GM18526 (cell line): Measurements from ENCODE around the gene ZNF420.

Experiments used
- POLR2A ChIP-seq: IDR thresholded peaks from 3 replicates; pipeline ENCODE4 v1.6.1; 2011; ENCODE audit not compliant: insufficient read length; ENCODE audit errors: extremely low read depth

The ZNF420 gene

DNA sequence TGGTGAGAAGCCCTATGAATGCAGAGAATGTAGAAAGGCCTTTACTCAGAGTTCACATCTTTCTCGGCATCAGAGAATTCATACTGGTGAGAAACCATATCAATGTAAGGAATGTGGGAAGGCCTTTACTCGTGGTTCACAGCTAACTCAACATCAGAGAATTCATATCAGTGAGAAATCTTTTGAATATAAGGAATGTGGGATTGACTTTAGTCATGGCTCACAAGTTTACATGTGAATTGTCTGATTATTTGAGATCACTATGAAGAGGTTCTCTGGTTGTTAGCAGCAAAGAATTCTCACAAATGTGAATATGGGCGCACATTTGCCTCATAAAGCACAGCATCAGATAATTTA lies 50.6 kb downstream of the ZNF420 start:
- TF ChIP-seq POLR2A: no peak

DNA sequence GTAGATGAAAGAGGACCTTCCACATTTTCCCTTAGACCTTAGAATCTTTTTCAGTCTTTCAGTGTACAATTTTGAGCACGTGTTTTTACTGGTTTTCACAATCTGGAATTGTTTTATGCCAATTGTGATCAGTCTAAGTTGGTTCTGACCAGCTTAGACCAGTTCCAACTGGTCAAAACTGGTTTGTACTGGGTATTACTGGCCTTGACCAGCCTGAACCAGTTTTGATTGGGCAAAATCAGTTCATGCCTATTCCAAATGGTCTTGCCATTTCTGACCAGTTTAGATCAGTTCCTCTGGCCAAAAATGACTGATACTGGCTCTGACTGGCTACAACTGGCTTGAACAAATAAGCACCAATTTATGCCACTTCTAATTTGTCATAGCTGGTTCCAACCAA lies 57.9 kb downstream of the ZNF420 start:
- TF ChIP-seq POLR2A: no peak

DNA sequence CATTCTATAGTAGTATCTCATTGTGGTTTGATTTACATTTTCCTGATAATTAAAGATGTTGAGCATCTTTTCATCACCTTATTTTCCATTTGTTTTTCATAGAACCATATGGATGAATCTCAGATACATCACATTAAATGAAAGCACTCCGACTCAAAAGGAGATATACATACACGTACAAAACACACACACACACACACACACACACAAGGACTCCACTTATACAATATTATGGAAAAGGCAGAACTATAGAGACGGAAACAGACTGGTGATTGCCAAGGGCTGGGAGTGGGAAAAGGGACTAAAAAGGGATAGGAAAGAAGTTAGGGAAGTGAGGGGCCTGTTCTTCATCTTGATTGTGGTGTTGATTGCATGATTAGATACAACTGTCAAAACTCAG lies 70.0 kb downstream of the ZNF420 start:
- no peak for TF ChIP-seq POLR2A

DNA sequence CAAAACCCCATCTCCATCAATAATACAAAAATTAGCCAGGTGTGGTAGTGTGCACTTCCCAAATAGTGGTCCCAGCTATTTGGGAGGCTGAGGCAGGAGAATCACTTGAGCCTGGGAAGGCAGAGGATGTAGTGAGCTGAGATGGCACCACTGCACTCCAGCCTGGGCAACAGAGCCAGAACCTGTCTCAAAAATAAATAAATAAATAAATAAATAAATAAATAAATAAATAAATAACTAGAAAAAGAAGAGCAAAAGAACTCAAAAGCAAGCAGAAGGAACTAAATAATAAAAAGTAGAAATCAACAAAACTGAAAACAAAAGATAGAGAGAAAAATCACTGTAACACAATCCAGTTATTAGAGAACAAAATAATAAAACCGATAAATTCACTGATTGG lies 81.9 kb downstream of the ZNF420 start:
- no peak for TF ChIP-seq POLR2A

DNA sequence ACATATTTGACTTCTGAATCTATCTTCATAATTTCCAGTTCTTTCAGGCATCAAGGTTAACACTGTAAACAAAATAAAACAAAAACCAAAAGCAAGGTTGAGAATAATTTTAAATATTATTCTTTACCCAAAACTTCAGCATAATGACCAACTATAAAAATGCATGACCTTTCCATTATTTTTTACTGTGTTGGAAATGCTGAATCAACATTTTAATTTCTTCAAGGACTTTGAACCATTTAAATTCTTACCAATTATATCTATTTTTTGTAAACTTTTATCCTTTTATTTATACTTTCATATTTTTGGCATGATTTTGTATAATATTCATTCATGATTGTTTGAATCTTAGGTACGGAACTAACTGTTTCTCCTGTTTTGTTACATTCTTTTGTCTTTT lies 87.4 kb downstream of the ZNF420 start:
- no peak for TF ChIP-seq POLR2A

DNA sequence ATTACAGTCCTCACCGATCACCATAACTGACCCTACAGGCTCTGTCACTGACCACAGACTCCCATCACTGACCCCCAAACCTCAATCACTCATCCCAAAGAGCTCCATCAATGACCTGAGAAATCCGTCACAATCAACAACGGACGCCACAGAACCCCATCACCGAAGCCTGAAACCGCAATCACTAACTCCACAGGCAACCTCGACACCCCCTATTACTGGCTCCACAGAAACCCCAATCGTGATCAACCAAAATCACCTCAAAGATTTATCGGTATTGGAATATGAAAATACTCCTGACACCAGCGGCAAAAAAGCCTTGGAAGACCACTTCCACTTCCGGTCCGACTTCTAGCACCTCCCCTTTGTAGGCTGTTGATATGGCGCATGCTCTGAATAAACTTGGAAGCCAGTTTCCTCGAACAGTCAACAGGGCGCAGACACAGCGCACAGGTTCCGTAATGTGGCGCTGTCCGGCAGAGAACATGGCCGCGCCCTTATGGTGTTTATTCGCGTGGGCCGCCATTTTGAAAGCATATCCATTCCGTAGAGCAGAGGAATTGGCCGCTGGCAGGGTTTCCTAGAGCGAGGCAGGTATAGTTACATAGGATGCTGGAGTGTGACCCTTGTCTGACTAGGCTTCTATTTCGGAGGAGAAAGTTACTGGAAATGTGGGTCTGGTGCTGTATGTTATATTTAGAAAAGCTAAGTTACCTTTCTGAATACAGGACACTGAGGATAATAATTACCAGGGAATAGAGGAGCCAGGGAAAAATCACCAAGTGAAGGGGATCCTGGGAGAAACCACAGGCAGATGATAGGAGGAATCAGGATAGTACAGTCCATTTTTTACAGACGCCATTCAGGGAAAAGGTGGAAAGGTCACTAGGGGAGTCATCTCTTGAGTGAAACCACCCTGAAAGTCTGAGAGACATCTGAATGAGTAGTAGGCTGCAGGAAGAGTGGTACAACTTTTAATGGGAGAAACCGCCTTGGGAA lies 94.4 kb downstream of the ZNF420 start, which contains the start of gene ZNF585A:
TSS of gene ZNF585A (minus strand) at position 328 of the 999 bp plus-strand sequence. CDS start 2,785 bp downstream, outside the sequence.
- TF ChIP-seq POLR2A: peak; percentile 50
